Activated naive CD8-positive, alpha-beta T cell treated with anti-CD3 and anti-CD28 coated beads, Interleukin-2, amount 10 ng/mL, durations not matched to agents 7 days and 5 days (primary cell): ENCODE results near the gene RGS17. TPM values are rescaled to one million over a fixed set of nuclear protein-coding genes. Genes with fewer than 3 reads are reported as not detected.
"Not testable (repeated sequence)": the region's sequence is repeated elsewhere in the genome, so short reads cannot be mapped to it uniquely, and the experiment has no call there.

Source experiments
- ATAC-seq: fragments of 150-1000 bp; cut with Tn5 transposase; one replicate; pipeline ENCODE4 v1.10.0; 2021; ENCODE audit warnings: low read depth, moderate library complexity
- POLR2A ChIA-PET: fragments of 350-600 bp; sonication (Branson Sonifier 250); formaldehyde crosslinking; loops from one replicate; lab custom pipeline; 2021; ENCODE audit warnings: antibody characterized with exemption; lab: Charles Lee
- DNase-seq: peaks from one replicate; pipeline ENCODE4 v3.0.0; 2021
- H3K27ac Mint-ChIP-seq: one replicate; pipeline ENCODE4 v1.8.0; 2022; ENCODE audit warnings: mild to moderate bottlenecking, mixed read lengths
- H3K27me3 Mint-ChIP-seq: one replicate; pipeline ENCODE4 v1.8.0; 2022; ENCODE audit warnings: mild to moderate bottlenecking, moderate library complexity, mixed read lengths
- H3K36me3 Mint-ChIP-seq: one replicate; pipeline ENCODE4 v1.8.0; 2021; ENCODE audit warnings: mild to moderate bottlenecking, mixed read lengths
- H3K4me1 Mint-ChIP-seq: one replicate; pipeline ENCODE4 v1.8.0; 2021; ENCODE audit warnings: mixed read lengths
- H3K4me3 Mint-ChIP-seq: one replicate; pipeline ENCODE4 v1.8.0; 2022; ENCODE audit warnings: mild to moderate bottlenecking, moderate library complexity, mixed read lengths
- H3K9me3 Mint-ChIP-seq: one replicate; pipeline ENCODE4 v1.8.0; 2021; ENCODE audit warnings: mixed read lengths
- total RNA-seq, 2 experiments: library from RNA; stranded (reverse); gene quantifications; one replicate each; pipeline ENCODE4 v1.2.3, GENCODE V29; 2021

Gene RGS17
- total RNA-seq, 2 experiments from 2014 or later: not detected

DNA sequence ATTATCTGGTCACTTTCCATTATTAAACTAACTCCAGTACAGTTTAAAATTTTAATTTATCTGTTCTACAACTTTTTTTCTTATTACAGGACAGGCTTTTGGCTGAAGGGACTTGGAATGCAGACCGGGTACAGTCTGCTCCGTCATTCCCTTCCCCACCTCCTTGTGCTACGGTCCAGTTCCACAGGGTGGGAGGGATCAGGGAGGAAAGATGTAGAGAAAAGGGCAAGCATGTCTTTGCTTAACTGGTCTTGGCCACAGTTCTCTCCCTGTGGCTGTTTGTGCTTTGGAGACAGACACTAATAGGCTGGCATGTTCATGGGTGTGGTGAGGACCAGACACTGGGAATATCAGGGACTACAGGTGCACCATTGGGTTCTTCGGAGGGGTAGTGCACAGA is 12.1 kb upstream of the RGS17 start:
- Mint-ChIP-seq H3K27me3 (no peaks in the 10 kb centered on the region), H3K36me3 (no peaks in the 10 kb centered on the region), H3K27ac (no peak overlapping the region), H3K4me3 (no peak overlapping the region), H3K9me3 (no peaks in the 10 kb centered on the region), H3K4me1 (no peaks in the 10 kb centered on the region)
- ATAC-seq: no peak
- no peak for DNase-seq
- POLR2A ChIA-PET: no interaction called here

DNA sequence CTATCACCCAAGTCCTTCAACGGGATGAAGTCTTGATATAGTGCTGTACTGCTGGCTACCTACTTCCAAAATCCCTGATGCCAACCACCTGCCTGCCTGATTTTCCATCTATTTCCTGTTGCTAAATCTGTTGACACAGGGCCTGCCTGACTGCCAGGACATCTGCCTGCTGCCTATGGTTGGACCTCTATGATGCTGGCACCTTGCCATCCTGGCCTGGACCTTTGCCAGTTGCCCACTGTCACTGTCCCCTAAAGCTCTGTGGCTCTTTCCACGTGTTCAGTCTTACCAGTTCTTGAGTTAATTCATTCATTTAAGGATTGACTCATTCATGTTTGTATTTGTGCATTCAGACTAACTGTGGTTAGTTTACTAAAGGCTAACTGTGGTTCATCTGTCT is 9.2 kb upstream of the RGS17 start:
- no peak overlapping the region for H3K27ac Mint-ChIP-seq

DNA sequence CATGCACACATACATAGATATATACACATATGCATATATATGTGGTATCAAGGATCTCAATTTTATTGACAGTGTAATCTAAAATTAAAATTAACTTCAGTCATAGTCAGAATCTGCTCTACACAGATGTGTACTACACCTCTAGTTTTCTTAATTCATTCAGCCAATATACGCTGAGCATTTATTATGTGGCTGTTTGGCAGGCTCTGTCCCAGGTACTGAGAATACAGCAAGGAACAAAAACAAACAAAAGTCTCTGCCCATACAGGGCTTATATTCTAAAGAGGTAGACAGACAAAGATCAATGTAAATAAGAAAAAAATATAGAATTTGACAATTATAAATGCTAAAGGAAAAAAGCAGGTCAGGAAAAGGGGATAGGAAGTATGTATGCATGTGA is 7.8 kb upstream of the RGS17 start:
- DNase-seq (no peak), ATAC-seq (no peak)
- Mint-ChIP-seq H3K9me3 (no peaks in the 10 kb centered on the region), H3K4me1 (no peaks in the 10 kb centered on the region), H3K4me3 (no peak overlapping the region), H3K36me3 (no peaks in the 10 kb centered on the region), H3K27me3 (no peaks in the 10 kb centered on the region), H3K27ac (no peak overlapping the region)
- POLR2A ChIA-PET: no interaction called here

More for the DNA sequence above, 9.2 kb upstream of the RGS17 start:
- no peaks in the 10 kb centered on the region for H3K4me1 Mint-ChIP-seq
- no peaks in the 10 kb centered on the region for H3K9me3 Mint-ChIP-seq
- DNase-seq (no peak), ATAC-seq (no peak)
- no peak overlapping the region for H3K4me3 Mint-ChIP-seq
- POLR2A ChIA-PET: no interaction called here
- H3K27me3 Mint-ChIP-seq: no peaks in the 10 kb centered on the region
- no peaks in the 10 kb centered on the region for H3K36me3 Mint-ChIP-seq

DNA sequence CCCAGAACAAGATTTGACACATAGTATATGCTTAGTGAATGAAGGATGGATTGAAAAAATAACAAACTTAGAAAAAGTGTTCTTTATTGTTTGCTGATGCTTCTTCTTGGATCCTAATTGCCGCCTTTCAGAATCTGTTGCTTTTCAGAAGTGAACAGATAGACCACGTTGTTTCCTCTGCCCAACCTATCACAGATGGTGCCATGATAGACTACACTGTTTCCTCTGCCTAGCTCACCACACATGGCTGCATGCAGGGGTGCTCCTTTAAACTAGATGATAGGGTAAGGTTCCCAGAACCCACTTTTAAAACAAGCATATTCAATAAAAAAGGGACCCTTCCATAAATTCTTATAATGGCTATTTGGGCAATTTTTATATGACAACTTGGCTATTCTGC is 4.6 kb upstream of the RGS17 start:
- Mint-ChIP-seq H3K27me3 (peaks cover 14% of the 10 kb centered on the region), H3K27ac (no peak overlapping the region), H3K36me3 (no peaks in the 10 kb centered on the region), H3K4me3 (no peak overlapping the region), H3K4me1 (peaks cover 2% of the 10 kb centered on the region), H3K9me3 (no peaks in the 10 kb centered on the region)
- POLR2A ChIA-PET: no interaction called here
- ATAC-seq (no peak), DNase-seq (no peak)

DNA sequence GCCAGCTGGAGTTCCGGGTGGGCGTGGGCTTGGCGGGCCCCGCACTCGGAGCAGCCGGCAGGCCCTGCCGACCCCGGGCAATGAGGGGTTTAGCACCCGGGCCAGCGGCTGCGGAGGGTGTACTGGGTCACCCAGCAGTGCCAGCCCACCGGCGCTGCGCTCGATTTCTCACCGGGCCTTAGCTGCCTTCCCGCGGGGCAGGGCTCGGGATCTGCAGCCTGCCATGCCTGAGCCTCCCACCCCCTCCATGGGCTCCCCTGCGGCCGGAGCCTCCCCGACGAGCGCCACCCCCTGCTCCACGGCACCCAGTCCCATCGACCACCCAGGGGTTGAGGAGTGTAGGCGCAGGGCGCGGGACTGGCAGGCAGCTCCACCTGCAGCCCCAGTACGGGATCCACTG is 2.6 kb upstream of the RGS17 start:
- ATAC-seq, H3K9me3 Mint-ChIP-seq, H3K27ac Mint-ChIP-seq, H3K4me1 Mint-ChIP-seq, H3K36me3 Mint-ChIP-seq, DNase-seq, H3K4me3 Mint-ChIP-seq, POLR2A ChIA-PET: not testable (repeated sequence)
- H3K27me3 Mint-ChIP-seq: peaks cover 29% of the 10 kb centered on the region

DNA sequence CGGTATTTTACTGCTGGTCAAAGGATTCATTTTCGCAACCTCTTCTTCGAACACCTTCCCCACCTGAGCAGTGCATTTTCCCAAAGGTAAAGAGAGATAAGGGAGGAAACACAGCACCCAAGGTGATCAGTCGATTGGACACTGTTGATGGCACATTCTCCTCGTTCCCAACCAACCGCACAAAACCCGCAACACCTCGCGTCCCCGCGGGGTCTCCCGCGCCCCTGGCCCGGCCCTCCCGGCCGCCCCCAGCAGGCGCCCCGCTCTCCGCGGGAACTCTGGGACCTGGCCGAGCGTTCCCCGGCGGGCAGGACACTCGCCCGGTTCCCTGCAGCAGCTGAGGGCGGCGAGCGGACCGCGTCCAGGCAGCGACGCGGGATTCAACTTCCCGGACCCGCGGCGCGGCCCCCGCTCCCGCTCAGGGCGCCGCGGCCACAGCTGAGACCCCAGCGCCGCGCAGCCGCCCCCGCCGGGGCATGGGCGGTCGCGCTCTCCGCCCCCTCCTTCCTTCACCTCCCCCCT is 506 bp downstream of the RGS17 start:
- H3K4me1 Mint-ChIP-seq: peaks cover 7% of the 10 kb centered on the region
- no peaks in the 10 kb centered on the region for H3K36me3 Mint-ChIP-seq
- H3K27ac Mint-ChIP-seq: no peak overlapping the region
- peaks cover 41% of the 10 kb centered on the region for H3K27me3 Mint-ChIP-seq
- ATAC-seq (no peak), DNase-seq (no peak)
- POLR2A ChIA-PET: no interaction called here
- peak overlapping the region; percentile 75 for H3K4me3 Mint-ChIP-seq
- H3K9me3 Mint-ChIP-seq: no peaks in the 10 kb centered on the region

DNA sequence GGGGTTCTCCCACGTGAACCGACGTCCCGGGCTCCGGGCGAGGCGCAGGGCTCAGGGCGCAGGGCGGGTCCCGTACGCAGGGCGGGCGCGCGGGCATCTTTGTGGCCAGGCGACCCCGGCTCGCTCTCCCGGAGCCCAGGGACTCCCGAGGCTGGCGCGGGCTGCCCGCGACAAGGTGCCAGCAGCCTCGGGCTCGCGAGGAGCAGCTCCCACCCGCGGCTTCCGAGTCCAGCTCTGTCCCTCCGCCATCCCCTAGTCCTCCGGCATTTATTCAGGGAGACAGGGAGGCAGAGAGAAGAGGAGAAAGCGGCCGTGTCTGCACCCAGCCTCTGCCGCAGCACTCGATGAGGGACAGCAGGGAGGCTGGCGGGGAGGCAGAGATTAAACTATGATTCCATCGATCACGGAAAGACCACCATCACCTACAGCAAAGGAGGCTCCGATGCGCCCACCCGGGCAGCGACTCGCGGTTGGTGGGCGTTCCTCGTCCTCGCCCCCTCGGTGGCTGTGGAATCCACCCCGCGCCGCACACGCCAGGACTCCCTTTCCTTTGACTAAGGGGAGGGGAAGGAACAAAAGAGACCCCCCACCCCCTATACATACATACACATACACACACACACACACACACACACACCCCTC is 1.1 kb downstream of the RGS17 start:
- H3K36me3 Mint-ChIP-seq: no peaks in the 10 kb centered on the region
- H3K4me3 Mint-ChIP-seq: peak overlapping the region; percentile 65
- H3K4me1 Mint-ChIP-seq: peaks cover 7% of the 10 kb centered on the region
- POLR2A ChIA-PET: no interaction called here
- no peak for ATAC-seq
- H3K27ac Mint-ChIP-seq: no peak overlapping the region
- no peaks in the 10 kb centered on the region for H3K9me3 Mint-ChIP-seq
- peaks cover 41% of the 10 kb centered on the region for H3K27me3 Mint-ChIP-seq
- DNase-seq: no peak

DNA sequence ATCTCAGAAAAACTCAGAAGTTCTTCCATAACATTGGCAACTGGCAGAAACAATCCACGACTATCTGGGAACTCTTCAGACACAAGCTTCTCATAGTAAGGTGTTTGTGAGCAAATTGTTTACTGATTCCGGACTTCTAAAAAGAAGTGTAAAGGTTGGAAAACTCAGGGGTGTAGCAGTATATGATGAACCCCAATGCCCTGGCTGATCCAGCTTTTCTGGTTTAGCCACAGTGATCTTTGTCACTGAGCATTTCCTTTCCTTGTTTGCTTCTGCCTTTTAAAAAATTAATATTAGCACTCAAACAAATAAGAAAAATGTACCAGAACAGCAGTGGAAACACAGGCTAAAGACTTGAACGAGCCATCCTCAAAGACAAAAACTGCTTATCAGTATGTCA is 4.9 kb downstream of the RGS17 start:
- no peaks in the 10 kb centered on the region for H3K9me3 Mint-ChIP-seq
- POLR2A ChIA-PET: no interaction called here
- no peak overlapping the region for H3K27ac Mint-ChIP-seq
- no peak for DNase-seq
- no peak for ATAC-seq
- H3K27me3 Mint-ChIP-seq: peaks cover 40% of the 10 kb centered on the region
- H3K4me1 Mint-ChIP-seq: peaks cover 7% of the 10 kb centered on the region
- no peaks in the 10 kb centered on the region for H3K36me3 Mint-ChIP-seq
- no peak overlapping the region for H3K4me3 Mint-ChIP-seq

DNA sequence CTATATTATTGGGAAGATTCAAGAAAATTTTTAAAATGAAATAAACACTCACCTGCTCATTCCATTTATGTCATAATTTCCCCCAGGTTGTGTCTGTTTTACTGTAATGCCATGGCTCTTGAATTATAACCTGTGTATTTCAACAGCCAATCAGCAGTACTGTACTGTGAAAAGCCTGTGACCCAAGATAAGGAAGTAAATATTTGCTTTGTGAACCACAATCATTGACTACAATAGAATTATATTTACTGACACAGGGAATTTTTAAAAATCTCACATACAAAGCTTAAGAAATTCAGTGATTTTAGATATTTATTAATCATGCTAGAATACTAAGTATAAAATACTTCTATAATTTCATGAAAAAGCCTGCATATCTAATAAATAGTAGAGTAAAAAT is 6.0 kb downstream of the RGS17 start:
- H3K4me1 Mint-ChIP-seq: peaks cover 3% of the 10 kb centered on the region
- H3K36me3 Mint-ChIP-seq: no peaks in the 10 kb centered on the region
- no peak overlapping the region for H3K4me3 Mint-ChIP-seq
- H3K27me3 Mint-ChIP-seq: peaks cover 36% of the 10 kb centered on the region
- DNase-seq: no peak
- POLR2A ChIA-PET: no interaction called here
- no peaks in the 10 kb centered on the region for H3K9me3 Mint-ChIP-seq
- ATAC-seq: no peak
- no peak overlapping the region for H3K27ac Mint-ChIP-seq

DNA sequence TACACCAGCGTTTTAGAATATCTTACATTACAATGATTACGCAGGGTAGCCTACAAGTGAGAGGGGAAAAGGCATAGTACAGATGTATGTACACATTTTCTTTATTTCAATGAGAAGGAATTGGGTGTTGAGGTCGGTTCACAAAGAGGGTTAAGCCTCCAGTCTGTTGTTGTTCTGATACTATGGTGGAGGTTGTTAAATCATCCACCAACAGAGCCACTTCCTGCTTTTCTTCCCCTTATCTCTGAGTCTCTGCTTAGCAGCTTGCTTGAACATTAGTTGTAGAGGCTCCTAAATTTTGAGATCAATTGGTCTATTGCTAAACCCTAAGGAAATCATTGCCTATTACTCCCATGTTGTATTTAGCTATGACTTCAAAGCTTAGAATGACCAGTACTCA is 7.3 kb downstream of the RGS17 start:
- Mint-ChIP-seq H3K27me3 (peaks cover 30% of the 10 kb centered on the region), H3K27ac (no peak overlapping the region), H3K9me3 (no peaks in the 10 kb centered on the region), H3K4me1 (no peaks in the 10 kb centered on the region), H3K36me3 (no peaks in the 10 kb centered on the region), H3K4me3 (no peak overlapping the region)
- no peak for DNase-seq
- no peak for ATAC-seq
- POLR2A ChIA-PET: no interaction called here

DNA sequence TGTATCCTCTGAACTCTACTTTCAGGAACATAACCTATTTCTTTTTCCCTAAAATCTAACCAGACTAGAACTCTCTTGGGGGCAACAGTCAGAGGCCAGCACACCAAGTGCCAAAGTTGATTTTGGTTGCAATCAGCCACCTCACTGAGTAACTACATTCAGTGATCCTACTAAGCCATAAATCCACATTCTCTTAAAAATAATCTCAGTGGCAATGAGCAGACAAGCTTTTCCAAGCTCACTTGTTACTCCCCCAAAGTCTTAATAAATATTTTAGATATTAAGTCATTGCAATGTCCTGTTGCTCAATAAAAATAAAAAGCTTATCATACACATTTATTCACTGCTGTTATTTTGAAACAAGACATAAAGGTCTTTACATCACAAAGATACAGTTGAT is 9.8 kb downstream of the RGS17 start:
- no peak for ATAC-seq
- H3K4me3 Mint-ChIP-seq: no peak overlapping the region

DNA sequence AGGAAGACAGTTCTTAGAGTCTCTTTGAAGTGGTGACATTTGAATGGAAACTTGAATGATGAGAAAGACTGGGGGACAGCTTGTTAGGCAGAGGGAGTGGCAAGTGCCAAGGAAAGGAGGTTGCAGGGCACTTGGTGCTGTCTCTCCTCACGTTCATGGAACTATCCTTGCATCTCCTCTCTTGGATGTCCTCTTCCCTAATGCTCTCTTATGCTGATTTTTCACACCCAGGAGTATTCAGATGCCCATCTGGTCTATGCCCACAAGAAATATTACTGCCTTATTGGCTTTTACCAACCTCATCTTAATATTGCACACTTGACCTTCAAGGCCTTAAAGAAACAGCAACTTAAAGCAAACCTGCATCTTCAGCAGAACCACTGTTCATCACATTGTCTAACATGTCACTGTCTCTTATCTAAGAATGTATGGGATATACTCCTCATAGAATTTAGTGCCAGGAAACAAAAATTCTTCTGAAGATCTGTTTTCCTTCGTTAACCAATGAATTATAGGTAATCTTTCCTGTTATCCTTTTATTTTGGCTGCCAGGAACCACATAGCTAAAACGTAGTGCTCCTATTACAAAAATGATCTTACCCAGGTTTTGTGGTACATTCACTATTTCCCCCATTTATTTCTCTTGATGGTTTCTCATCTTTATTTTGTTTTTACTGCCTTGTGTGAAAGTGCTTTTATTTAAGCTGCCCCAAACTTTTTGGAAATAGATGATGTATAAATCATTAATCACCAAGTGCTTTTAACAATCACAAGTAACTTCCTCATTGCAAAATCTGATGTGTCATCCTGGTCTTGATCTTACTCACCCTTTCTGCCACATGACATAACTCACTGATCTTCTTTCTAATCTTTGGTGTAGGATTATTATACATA is 12.8 kb downstream of the RGS17 start:
- Mint-ChIP-seq H3K4me3 (no peak overlapping the region), H3K27me3 (peaks cover 9% of the 10 kb centered on the region), H3K4me1 (no peaks in the 10 kb centered on the region), H3K27ac (no peak overlapping the region), H3K36me3 (no peaks in the 10 kb centered on the region), H3K9me3 (peaks cover 4% of the 10 kb centered on the region)
- no peak for DNase-seq
- POLR2A ChIA-PET: no interaction called here
- ATAC-seq: no peak

More for the DNA sequence above, 9.8 kb downstream of the RGS17 start:
- POLR2A ChIA-PET: no interaction called here
- Mint-ChIP-seq H3K9me3 (no peaks in the 10 kb centered on the region), H3K4me1 (no peaks in the 10 kb centered on the region), H3K27ac (no peak overlapping the region), H3K27me3 (peaks cover 20% of the 10 kb centered on the region), H3K36me3 (no peaks in the 10 kb centered on the region)
- no peak for DNase-seq

DNA sequence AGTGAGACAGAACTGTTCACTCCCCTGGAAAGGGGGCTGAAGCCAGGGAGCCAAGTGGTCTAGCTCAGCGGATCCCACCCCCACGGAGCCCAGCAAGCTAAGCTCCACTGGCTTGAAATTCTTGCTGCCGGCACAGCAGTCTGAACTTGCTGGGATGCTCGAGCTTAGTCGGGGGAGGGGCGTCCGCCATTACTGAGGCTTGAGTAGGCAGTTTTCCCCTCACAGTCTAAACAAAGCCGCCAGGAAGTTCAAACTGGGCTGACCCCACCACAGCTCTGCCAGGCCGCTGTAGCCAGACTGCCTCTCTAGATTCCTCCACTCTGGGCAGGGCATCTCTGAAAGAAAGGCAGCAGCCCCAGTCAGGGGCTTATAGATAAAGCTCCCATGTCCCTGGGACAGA is 20.0 kb downstream of the RGS17 start:
- not testable (repeated sequence) for H3K4me3 Mint-ChIP-seq, H3K4me1 Mint-ChIP-seq

DNA sequence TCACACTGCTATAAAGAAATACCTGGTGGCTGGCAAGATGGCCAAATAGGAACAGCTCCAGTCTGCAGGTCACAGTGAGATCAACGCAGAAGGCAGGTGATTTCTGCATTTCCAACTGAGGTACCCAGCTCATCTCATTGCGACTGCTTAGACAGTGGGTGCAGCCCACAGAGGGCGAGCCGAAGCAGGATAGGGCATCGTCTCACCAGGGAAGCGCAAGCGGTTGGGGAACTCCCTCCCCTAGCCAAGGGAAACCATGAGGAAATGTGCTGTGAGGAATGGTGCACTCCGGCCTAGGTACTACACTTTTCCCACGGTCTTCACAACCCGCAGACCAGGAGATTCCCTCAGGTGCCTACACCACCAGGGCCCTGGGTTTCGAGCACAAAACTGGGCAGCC is 20.5 kb downstream of the RGS17 start:
- H3K36me3 Mint-ChIP-seq, H3K4me3 Mint-ChIP-seq, DNase-seq, H3K27me3 Mint-ChIP-seq, H3K4me1 Mint-ChIP-seq, POLR2A ChIA-PET, H3K9me3 Mint-ChIP-seq, H3K27ac Mint-ChIP-seq, ATAC-seq: not testable (repeated sequence)

More for the DNA sequence above, 20.0 kb downstream of the RGS17 start:
- H3K27ac Mint-ChIP-seq, H3K36me3 Mint-ChIP-seq, H3K27me3 Mint-ChIP-seq, DNase-seq, POLR2A ChIA-PET, ATAC-seq, H3K9me3 Mint-ChIP-seq: not testable (repeated sequence)
